Measurements from ENCODE around the gene PPP1R14C. TPM values are rescaled to one million over a fixed set of nuclear protein-coding genes. Genes with fewer than 3 reads are reported as not detected.

Gene PPP1R14C
- total RNA-seq, 1 donor from 2014 or later: 36.0 TPM

DNA sequence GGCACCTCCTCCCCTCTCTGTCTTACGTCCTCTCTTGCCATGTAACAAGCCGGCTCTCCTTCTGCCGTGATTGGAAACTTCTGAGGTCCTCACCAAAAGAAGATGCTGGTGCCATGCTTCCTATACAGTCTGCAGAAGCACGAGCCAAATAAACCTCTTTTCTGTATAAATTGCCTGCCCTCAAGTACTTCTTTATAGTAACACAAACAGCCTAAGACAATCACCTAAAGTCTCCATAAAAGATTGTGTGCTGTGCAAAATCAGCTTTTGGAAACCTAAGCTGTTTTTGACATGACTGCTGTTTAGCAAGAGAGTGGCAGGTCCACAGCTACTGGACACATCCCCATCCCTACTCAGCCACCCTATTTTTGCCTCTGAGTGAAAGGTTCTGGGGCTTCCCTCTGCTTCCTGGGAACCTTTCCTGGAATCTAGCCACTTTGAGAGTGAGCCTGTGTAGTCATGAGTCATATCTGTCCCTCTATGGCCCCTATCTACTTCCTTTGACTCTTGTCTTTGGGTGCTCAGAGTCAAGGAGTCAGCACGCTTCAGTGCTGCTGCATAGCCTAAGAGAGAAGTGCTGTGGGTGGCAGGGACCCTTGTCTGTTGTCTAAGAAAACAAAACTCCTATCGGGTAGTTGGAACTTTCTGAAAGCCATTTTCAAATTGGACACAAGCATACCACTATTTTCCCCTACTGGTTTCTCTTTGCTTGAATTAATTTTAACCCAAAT lies 110.0 kb downstream of the PPP1R14C start:
- peak; percentile 9 for ATAC-seq

DNA sequence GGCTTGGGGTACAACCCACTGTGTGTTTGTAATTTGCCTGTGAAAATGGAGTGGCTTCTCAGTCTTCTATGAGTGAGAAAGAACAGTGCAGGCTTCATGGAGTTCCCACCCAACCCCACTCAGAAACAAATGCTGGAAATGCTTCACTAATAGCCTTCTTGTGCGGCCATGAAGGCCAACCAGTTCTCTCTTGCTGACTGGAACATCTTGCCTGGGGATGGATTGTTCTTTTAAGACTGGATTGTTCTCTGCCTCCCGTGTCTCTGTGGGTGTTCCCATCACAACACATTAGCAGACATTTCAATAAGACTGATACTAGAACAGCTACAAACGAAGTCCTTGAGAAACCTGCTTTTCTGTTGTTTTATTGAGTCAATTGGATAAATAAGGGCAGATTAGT lies 110.6 kb downstream of the PPP1R14C start:
- no peak for ATAC-seq

DNA sequence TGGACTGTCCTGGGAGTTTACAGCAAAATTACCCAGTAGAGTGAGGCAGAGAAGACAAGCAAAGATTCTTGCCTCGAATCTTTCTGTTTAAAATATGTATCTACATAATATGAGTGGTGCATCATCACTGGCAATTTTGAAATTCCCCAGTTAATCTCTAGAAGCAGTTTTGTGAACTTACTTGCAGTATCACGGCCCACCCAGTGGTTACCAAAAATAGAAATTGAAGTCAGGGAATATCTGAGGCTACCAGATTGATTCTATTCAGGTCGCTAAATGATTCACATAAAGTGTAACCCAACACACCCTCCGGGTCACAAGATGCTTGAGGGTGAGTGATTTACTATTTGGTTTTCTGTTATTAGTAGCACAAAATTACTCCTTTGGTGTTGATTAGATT lies 111.9 kb downstream of the PPP1R14C start:
- ATAC-seq: no peak

DNA sequence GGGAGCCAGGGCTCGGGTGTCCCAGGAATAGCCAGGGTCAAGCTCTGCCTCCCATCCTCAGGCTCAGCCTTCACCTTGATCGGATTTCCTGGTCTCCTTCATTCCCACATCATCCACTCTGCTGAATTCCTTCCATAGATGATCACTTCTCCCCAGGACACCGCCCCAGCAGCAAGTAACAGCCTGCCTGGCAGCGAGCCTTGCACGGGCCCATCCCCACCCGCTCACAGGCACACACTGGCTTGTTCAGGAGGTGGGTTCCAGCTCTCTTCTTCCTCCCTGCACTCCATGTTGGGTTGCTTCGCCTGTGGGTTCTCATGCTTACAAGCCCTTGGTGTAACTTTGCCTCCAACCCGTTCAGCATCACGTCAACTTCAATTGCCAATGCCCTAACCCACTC lies 113.0 kb downstream of the PPP1R14C start:
- peak; percentile 84 for ATAC-seq

DNA sequence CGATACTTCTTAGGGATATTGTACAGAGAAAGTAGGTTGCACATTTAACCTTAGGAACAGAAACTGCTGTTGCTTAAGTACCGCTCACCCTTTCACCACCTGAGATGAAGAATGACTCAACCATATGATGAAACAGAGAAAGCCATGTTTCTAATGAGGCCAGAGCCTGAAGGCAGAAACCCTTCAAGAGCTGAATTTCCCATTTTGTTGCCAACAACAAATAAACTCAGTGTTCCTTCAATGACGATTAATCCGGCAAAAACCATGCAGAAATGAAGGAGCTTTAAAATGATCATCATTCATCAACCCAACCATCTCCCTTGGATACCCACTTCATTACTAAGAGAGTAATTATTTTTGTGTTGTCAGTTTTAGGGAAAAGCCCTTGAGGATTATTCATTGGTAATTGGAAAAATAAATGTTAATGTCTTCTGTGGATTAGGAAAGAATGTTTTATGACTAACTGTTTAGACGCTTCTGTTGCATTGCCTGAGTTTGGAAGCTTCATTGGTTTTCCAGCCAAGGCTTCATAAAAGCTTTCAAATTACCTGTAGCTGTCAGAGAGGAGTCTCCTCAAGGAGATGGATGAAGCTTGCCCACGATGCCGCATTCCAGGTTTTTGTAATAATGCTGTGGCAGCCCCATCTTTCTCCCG lies 113.9 kb downstream of the PPP1R14C start:
- peak; percentile 87 for ATAC-seq

DNA sequence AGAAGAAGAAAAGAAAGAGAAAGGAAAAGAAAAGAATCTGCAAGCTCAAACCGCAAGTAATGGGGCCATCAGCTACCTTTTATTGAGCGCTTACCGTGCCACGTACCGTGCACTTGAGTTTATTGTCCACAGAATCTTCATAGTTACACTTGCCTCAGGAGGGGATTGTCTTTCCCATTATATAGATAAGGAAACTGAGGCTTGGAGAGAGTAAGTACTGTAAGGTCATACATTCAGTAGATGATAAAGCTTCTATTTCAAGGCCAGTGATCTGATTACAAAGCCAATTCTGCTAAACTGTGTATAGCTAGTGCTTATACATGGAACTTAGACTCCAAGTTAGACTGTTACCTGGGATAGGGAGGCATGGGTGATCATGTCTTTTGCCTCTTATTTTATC lies 115.5 kb downstream of the PPP1R14C start:
- ATAC-seq: no peak

DNA sequence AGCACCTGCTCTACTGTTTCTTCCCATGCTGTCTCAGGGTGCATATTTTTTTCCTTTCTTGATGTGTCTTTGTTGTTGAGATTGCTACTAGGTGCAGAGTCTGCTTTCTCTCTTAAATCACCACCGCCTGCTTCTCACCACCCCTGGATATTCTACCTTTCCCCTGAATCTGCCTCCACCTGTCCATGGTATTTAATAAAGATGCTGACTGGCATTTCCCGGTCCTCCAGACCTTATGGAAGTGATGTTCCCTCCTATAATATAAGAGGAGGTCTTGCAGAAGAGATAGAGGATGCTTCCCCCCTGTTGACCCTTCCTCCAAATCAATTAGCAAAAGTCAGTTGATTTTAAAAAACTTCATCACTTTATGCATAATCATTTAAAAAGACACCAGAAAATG lies 118.1 kb downstream of the PPP1R14C start:
- ATAC-seq: no peak

DNA sequence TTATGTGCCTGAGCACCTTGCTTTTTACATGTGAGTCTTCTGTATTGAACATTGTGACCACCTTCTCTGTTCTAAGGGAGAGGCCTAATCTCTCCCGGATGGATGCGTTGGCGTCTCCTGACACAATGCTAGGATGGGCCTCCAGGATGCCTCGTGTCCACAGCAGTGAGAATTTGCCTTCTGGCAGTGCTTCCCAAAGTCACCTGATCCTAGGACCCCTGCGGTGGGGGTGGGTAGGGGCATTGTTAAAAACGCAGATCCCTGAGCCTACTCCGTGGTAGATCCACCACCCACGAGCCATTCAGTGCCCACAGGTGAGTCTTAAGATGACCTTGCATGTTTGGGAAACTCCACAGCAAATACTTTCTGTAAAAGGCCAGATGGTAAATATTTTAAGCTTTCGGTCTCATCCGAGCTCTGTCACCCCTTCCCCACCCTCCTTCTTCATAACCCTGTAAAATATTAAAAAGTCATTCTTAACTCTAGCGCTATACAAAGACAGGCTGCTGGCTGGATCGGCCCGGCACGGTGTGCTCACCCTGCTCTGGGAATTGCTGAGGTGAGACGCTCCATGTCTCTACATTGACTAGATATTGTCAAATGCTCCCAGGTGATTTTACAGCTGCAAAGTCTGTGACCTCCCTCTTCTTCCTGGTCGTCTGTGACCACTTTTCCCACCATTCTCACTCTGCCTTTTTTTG lies 119.3 kb downstream of the PPP1R14C start:
- no peak for ATAC-seq

DNA sequence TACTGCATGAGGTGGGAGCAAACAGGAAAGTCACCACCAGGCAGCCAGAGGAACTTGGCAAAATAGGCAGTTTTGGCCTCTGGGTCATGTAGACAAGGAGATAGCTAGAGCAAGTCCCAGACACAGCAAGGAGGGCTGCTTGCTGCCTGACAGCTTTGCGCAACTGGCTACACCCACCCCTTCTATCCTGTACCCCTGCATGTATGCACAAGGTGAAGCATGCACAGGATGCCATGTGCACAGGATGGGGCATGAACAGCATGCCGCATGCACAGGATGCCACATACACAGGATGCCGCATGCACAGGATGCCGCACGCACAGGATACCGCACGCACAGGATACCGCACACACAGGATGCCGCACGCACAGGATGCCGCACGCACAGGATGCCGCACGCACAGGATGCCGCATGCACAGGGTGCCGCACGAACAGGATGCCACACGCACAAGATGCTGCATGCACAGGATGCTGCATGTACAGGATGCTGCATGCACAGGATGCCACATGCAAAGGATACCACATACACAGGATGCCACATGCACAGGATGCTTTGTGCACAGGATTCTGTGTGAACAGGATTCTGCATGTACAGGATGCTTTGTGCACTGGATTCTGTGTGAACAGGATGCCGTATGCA lies 121.0 kb downstream of the PPP1R14C start:
- no peak for ATAC-seq

DNA sequence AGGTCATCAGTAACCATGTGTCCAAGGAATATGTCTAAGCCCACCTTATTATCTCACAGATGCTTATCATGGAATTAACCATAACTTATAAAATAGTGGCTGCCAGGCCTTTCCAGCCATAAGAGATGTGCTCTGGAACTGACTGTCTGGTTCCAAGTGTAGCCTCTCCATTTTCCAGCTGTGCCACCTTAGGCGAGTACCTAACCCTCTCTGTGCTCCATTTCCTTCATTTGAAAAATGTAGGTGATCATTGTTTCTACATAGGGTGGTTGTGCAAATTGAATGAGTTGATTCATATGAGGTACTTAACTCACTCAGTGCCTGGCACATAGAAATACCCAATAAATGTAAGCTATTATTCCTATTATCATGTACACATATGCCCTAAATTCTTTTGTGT lies 123.5 kb downstream of the PPP1R14C start:
- no peak for ATAC-seq

DNA sequence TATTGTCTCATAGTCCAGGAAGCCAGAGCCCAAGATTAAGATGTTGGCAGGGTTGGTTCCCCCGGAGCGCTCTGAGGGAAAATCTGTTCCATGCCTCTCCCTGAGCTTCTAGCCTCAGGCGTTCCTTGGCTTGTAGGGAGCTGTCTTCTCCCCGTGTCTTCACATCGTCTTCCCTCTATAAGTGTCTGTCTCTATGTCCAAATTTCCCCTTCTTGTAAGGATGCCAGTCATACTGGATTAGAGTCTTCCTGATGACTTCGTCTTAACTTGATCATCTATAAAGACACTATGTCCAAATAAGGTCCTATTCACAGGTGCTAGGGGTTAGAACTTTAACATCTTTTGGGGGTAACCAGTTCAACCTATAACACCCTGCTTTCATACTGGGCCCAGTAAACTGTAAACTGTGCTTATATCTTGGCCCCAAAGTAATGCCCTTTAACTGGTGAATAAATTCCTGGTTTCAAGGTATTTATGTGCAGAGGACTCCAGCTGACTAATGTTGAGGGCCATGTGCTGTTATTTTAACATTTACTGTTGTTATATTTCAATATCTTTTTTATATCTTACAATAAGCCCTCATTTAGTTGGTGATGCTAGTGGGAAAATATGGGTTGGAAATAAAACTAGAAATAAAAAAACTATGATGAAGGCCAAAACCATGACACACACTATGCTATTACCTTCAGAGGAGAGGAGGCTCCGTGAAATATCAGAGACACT lies 124.3 kb downstream of the PPP1R14C start:
- no peak for ATAC-seq

DNA sequence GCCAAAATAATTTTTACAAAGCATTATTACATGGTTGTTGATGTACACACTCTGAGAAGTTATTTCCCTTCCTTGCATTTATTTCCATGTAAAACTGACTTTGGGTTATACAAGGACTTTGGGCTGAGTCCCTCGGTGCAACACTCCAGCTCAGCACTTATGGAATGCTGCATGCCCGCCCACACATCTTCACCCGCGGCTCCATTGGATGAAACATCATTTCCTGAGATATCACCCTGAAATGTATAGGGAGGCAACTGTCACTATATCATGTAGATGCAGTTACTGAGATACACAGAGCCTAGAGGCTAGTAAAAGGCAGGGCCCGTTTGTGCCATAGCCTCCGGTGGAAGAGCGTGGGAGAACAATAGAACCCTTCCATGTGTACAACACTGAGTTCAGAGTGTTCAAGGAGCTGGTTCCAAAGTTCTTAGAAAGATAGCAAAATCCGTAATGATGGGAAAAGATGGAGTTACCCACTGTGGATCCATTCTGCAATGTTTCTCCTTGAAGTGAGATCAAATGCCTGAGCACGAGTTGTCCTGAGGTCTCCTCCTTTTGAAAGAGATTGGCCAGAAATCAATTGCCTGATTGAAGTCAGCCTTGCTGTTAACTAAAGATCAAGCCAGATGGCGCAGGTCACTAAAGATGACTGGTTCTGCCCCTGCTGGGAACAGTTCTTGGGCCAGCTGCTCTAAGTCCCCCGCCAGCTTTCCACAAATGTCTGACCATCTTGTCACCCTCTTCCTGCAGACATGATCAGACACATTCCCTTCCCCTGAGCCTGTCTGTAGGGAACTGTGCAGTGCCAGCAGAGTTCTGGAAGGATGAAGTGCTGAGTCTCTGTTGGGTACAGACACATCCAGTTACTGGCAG lies 125.1 kb downstream of the PPP1R14C start:
- peak; percentile 28 for ATAC-seq

DNA sequence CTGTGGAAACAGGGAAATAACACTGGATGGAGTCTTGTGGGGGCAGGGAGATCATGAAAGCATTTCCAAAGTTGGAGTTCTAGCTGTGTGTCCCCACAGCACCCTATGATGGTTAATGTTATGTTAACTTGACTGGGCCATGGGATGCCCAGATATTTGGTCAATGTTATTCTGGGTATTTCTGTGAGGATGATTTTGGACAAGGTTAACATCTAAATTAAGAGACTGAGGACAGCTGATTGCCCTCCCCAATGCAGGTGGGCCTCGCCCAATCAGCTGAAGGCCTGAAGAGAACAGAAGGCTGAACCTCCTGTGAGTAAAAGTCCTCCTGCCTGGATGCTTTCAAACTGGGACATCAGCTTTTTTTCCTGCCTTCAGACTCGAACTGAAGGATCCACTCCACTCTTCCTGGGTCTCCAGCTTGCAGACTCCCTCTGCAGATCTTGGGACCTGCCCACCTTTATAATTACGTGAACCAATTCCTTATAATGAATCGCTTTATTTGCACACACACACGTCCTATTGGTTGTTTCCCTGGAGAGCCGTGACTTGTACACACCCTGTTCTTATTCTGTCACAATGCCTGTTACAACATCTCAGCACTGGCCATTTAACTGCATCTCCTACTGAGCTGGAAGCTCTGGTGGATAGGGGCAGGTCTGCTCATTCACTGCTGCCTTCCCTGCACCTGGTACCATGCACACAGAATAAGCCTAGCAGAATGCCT lies 126.4 kb downstream of the PPP1R14C start:
- ATAC-seq: no peak

DNA sequence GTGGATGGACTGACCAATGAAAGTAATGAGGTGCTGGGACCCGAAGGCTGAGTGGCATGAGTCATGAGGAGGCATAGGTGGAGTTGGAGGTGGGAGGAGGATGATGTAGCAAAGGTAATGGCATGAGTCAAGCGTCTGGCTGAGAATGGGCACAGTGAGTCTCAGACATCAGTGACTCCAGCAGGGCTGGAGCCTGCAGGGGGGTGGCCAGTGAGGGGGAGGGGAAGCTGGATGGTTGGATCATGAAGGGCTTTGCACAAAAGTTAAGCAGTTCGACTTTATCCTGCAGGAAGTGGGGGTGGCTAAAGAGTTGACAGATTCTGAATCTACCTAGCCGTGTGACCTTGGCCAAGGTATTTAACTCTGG lies 127.0 kb downstream of the PPP1R14C start:
- ATAC-seq: peak; percentile 91

DNA sequence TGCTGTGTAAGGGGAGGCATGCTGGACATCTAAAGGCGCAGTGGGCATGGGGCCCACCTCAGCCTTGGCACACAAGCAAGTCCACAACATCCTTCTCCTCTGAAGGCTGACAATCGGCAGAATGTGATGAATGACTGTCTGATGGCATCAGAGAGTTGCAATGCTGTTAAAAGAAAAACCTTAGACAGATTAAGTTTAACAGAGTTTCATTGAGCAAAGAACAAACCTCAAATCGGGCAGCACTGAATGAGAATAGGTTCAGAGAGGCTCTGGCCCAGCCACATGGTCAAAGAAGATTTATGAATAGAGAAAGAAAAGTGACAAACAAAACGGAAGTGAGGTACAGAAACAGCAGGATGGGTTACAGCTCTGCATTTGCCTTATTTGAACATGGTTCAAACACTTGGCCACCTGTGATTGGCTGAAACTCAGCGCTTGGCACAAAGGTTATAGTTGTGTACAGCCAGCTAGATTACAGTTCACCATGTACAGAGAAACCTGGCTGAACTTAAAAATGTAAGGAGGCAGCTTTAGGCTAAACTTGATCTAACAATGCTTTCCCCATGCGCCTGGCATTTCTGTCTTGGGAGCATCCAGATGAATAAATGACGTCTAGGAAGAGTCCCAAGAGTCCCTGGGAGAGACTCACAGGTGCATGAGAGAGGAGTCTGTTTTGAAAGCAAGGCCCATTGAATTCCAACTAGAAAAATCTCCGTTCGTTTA lies 127.6 kb downstream of the PPP1R14C start:
- ATAC-seq: no peak

DNA sequence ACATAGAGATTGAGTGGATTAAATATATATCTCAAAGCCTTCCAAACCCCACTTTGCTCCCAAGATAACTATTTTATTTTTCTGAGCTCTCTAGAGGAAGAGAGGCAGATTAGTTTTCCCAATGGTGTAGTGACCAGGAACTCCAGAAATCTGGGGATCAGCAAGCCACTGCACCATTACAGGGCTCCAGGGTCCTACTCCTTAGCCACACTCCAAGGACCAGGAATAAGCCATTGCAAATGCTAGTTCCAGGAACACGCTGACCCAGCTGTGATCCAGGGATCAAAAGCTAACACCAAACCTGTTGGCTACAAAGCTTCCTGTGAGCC lies 128.3 kb downstream of the PPP1R14C start:
- no peak for ATAC-seq

DNA sequence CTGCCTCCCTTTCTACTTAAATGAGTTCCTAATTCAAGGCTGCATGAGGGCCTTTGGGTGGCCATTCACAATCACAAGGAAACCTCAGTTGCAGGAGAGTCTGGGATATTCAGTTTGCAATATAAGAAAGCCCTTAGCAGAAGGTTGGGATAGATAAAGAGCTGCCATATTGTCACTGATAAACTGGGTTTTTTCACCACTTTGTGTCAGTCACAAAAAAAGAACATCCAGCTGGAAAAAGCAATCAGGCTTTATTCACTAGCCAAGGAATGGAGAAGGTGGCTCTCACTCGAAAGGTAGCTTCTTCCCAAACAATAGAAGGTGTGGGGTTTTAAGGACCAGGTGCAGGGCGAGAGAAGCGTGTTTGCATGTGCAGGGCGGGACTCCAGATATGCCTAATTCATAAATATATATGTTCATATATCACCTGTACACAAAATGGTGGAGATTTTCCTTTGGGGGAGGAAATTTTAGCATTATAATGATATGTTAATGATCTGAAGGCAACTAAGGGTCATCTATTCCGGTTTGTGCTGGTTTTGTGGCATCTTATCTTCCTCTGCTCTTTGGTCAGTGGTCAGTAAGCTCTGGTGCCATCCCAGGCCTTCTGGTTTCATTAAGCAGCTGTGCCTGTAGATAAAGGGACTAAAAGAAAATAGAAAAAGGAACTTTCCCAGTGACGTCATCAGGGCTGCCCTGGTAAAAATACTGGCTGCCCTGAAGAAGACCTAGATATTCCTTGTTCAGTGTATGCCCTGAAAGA lies 128.8 kb downstream of the PPP1R14C start:
- no peak for ATAC-seq

DNA sequence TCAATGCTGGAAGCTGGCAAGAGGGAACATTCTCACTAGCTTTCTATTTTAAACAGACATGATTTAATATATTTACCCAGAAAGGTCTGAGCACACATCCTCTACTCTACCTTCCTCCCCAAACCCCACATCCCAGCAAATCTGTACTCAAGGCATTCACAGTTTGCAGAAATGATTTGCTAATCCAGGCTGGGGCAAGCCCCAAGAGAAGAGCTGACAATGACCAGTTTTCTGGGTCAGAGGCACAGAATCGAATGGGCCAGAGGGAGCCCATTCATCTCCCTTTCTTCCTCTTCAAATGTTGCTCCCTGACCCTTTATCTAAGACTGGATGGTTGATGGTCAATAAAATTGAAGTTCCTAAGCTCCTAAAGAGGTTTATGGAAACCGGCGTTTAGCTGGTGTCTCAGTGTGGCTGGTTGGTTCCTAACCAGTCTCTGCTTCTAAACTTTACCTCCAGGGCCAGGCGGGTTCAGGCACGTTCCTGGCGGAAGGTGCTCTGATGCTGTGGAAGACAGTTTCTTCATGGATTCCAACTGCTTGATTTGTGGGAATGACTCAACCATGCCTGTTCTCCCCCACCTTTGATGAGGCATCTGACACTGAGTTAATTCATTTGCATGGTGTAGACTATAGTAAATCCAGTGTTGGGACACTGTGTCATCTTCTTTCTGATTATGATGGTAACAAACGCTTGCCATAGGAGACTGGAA lies 129.6 kb downstream of the PPP1R14C start:
- peak; percentile 74 for ATAC-seq

DNA sequence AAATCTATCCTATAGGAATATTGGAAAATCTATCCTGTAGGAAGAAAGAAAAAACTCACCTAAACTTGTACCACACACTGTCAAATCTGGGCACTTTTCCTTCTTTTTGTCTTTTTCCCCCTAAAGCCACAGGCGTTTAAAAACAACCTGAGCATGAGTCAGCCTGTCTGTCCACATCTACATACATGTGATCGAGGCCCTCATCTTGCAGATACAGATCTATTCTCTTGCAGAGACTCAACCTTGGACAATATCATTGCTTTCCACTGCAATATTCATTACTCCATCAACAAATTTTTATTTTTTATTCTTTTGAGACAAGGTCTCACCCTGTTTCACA lies 130.1 kb downstream of the PPP1R14C start:
- no peak for ATAC-seq

All from esophagus mucosa (tissue), 1 donor.